HTERT RPE-1 (cell line): ENCODE measurements around the gene RAB11A.

Experiments
- in situ Hi-C: fragments of 300-500 bp; cut with MboI; formaldehyde crosslinking; loops from 4 replicates; pipeline ENCODE4 v1.14.3; 2020; ENCODE audit warnings: low sequenced_read_pairs

Gene RAB11A

DNA sequence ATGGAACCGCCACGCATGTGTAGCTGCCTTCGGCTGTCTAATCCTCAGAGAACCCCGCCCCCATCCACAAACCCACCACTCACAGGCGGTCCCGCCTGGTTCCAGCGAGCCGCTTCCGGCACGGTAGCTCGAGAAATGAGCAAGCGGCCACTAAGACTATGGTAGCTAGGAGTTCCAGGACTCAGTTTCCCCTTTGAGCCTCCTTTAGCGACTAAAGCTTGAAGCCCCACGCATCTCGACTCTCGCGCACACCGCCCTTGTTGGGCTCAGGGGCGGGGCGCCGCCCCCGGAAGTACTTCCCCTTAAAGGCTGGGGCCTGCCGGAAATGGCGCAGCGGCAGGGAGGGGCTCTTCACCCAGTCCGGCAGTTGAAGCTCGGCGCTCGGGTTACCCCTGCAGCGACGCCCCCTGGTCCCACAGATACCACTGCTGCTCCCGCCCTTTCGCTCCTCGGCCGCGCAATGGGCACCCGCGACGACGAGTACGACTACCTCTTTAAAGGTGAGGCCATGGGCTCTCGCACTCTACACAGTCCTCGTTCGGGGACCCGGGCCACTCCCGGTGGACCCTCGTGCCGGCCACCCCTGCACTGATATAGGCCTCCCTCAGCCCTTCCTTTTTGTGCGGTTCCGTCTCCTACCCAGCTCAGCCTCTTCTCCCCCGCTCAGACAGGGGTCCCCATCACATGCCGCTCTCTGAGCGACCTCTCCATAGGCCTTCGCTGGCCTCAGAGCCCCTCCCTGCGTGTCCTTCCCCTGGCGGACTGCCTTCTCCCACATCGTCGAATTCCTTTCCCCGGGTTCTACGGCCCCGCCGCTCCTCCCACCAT, at the start of gene RAB11A:
Gene RAB11A (plus strand): TSS at position 366 of the 828 bp plus-strand sequence. CDS start 95 bp downstream, at position 461.
- in situ Hi-C loops = no loop called here

- in situ Hi-C loops = no loop called here
Measured at GRCh38 chr15:65819563-65819960, 49.7 kb upstream of the RAB11A start.

DNA sequence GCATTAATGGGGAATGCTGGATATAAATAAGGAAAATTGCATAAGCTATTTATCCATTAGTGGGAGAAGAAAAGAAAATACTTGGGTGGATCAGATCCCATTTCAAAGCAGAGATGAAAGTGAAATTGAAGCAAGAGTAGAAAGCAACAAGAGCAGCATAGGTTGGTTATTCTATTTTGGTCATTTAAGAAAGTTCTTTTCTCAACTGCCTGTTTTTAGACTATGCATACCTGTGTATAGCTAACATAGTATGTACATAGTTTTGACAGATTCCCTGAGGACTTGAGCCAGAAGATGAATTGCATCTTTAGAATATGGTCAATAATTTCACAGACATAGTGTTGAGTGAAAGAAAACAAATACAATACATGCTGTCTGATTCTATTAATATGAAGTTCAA, 48.2 kb upstream of the RAB11A start:
- in situ Hi-C loops = no loop called here

- in situ Hi-C loops = no loop called here
Measured at GRCh38 chr15:65822316-65822715, 47.0 kb upstream of the RAB11A start.

DNA sequence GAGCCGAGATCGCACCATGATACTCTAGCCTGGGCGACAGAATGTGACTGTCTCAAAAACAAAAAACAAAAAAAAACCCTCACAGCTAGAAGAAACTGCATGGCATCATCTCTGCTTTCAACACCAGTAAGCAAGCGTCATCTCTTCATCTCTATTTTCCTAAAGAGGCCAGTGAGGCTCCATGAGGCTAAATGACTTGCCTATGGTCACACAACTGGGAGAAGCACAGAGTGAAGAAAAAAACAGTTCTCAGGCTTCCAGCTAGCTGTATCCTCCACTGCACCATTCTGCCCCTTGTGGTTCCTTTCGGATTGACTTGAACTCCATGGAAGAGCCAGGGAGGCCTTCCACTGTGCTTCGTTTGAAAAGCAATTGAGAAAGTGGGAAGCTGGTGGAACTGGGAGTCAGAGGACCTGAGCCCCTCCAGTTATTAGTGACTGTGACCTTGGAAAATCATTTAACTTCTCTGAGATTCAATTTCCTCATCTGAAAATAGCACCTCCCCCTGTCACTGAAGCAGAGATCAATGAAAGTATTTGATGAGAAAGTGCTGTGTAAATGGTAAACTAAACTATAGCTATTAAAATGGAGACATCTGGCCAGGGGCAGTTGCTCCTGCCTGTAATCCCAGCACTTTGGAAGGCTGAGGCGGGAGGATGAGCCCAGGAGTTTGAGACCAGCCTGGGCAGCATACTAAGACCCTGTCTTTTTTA, 45.1 kb upstream of the RAB11A start:
- in situ Hi-C loops = no loop called here

DNA sequence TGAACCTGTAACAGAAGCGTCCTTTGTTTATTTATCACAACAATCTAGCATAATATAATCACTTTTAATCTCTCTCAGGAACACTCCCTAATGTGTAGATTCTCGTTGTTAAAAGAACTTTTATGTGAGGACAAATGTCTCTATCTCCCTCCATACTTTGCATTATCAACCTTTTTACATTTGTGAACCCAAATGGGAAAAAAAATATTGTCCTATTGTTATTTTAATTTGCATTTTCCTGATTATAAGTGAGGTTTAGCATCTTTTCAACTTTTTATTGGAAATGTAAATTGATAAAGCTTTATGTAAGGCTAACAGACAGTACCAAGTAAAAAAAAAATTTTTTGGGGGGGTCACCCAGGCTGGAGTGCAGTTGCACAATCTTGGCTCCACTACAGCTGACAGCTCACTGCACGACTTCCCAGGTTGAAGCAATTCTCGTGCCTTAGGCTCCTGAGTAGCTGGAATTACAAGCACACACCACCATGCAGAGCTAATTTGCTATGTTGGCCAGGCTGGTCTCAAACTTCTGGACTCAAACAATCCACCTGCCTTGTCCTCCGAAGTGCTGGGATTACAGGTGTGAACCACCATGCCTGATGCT, 44.2 kb upstream of the RAB11A start:
- in situ Hi-C loops = no loop called here

DNA sequence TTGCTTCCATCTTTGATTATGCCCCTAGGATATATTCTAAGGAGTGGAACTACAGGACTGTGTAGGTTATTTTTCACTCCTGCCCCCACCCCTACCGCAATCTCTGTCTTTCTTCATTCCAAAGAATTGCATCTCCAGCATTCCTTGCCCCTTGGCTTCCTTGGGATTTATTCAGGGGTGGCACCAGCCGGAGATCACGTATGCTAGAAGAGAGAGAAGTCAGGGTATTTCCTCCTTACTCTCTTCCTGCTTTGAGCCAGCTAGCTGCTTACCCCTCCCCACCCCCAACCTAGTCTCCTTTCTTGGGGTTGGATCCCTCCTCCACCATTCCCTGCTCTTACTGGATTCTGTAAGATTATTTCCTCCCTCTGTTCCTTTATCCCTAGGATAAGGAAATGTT, 42.2 kb upstream of the RAB11A start:
- in situ Hi-C loops = no loop called here

DNA sequence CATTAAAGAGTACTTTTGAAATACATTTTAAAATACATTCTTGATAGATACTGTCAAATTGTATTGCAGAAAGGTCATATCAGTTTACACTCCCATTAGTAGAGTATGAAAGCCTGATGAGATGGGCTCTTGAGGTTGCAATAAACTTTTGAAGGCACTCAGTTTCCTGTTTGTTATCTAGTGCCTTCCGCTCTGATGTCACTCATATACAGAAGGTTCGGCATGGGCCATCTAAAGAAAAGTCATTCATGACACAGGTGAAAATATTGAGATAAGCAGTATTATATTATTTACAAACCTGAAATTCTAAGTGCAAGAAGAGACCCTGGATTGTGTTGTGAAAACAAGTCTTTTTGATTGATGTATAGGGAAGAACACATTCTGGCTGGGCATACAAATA, 40.7 kb upstream of the RAB11A start:
- in situ Hi-C loops = no loop called here

DNA sequence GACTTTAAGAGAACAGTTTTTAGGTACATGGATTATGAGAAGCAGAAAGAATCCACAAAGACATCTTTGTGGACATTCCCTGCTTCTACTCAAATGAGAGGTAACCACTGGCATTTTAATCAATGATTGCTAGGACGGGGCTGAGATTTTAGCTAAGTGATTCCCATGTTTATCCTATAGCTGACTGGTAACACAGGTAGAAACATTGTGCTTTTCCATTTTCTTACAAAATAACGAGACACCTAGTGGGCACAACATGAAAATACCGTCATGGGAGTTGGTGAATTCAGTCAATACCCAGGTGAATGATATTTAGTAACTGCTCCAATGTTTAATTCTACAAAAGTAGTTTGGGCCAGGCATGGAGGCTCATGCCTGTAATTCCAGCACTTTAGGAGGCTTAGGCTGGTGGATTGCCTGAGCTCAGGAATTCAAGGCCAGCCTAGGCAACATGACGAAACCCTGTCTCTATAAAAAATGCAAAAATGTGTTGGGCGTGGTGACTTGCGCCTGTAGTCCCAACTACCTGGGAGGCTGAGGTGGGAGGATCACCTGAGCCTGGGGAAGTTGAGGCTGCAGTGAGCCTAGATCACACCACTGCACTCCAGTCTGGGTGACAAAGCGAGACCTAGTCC, 40.0 kb upstream of the RAB11A start:
- in situ Hi-C loops = no loop called here

- in situ Hi-C loops = no loop called here
Measured at GRCh38 chr15:65832549-65833364, 36.5 kb upstream of the RAB11A start.

DNA sequence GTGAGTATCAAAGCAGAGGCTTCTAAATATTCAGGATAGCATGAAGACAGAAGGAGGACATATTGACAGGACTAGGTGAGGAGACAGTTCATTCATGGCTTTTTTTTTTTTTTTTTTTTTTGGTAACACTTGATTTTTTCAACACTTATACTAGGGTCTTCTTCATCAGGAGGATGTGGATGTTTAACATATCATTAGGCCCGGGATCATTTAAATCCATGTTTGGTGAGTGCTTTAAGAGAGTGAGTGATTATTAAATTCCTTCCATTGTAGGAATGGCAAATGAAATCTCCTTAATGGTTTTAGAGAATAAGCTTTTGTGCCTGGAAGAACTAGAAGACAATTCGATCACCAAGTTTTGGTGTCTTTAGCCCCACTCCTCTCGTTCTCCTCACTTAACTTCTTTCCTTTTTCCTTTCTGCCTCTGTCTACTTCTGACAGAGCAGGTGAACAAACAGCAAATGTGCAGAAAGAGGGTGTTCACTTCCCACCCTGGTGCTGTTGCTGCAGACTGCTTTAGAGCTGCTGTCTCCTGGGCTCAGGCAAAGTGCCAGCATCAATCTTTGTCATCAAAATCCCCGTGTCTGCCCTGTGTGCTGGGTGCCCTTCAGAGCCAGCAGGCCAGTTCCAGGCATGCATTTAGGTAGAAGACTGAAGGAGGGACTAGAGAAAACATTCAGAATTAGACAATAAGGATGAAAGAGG, 35.6 kb upstream of the RAB11A start:
- in situ Hi-C loops = no loop called here

DNA sequence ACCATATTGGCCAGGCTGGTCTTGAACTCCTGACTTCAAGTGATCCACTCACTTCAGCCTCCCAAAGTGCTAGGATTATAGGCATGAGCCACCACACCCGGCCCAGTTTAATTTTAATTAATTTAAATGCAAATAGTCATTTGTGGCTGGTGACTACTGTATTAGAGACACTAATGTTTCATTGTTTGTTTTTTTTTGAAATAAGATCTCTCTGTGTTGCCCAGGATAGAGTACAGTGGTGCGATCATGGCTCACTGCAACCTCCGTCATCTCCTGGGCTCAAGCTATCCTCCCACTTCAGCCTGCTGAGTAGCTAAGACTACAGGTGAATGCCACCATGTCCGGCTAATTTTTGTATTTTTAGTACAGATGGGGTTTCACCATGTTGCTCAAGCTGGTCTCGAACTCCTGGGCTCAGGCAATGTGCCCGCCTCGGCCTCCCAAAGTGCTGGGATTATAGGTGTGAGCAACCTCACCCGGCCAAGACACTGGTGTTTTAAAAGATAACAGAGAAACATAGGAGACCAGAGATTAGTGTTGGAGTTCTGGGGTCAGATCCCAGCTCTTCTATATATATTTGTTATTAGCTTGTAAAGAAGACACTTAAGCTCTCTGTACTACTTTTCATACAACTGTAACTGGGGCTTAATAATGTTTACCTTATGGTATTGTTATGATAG, 34.5 kb upstream of the RAB11A start:
- in situ Hi-C loops = no loop called here

GRCh38 chr15:65835447-65835846, 33.8 kb upstream of the RAB11A start:
- in situ Hi-C loops = no loop called here

DNA sequence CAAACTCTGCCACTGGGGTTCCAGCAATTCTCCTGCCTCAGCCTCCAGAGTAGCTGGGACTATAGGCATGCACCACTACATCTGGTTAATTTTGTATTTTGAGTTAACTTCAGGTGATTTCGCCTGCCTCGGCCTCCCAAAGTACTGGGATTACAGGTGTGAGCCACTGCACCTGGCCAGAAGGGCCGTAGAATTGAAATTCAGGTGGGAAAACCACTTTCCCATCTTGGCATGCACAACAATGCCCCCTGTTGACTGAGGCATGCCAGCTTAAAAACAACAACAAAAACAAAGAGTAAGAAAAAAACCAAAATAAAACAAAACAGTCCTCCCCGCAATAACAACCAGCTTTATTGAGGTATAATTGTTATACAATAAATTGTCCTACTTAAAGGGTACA, 32.6 kb upstream of the RAB11A start:
- in situ Hi-C loops = no loop called here

GRCh38 chr15:65837301-65838294, 31.7 kb upstream of the RAB11A start:
- in situ Hi-C loops = no loop called here

DNA sequence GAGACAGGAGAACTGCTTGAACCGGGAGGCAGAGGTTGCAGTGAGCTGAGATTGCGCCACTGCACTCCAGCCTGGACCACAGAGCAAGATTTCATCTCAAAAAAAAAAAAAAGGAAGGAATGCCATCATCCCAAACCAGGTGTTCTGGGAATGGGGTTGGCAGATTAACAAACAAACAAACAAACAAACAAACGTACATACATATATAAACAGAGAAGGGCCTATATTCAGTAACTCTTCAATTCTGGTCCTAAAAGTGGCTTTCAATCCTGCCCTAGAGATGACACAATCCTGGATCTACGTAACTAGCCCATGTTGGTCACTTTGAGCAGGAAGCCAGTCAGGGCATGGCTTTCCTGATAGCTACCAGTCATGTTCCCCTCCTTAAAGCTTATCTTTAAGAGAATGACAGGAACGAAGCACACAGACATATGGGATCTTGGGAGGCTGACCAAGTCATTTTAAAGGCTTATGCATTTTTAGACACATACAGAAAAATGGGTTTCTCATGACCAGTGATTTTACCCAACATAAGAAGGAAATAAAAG, 29.9 kb upstream of the RAB11A start:
- in situ Hi-C loops = no loop called here

- in situ Hi-C loops = no loop called here
Measured at GRCh38 chr15:65839985-65840384, 29.3 kb upstream of the RAB11A start.
